Keratinocyte (primary cell): Measurements from ENCODE around the gene AHRR. TPM values are rescaled to one million over a fixed set of nuclear protein-coding genes. Genes with fewer than 3 reads are reported as not detected.

Experiments used
- DNase-seq: peaks from one replicate; pipeline ENCODE4 v3.0.0-alpha.2; 2011; ENCODE audit warnings: low read depth, missing footprints, low spot score
- FAIRE-seq: peaks from 2 replicates; lab custom pipeline; 2011; peaks lifted over from hg19 to GRCh38; lab: Jason Lieb, UNC
- H2AFZ ChIP-seq: 2 replicates; pipeline ENCODE4 v1.6.0; 2012; ENCODE audit warnings: low read length, control low read depth, inconsistent platforms; ENCODE audit not compliant: control insufficient read depth
- H3K27ac ChIP-seq: 2 replicates; pipeline ENCODE4 v1.5.1; 2011; ENCODE audit warnings: low read length; ENCODE audit not compliant: control insufficient read depth, insufficient read depth
- H3K27me3 ChIP-seq: 3 replicates; pipeline ENCODE4 v1.6.0; 2011; ENCODE audit warnings: low read length; ENCODE audit not compliant: control insufficient read depth, insufficient read depth; ENCODE audit errors: extremely low read depth
- H3K36me3 ChIP-seq, 2 experiments: 2 replicates in 1 of 2; 3 replicates in 1 of 2; pipeline ENCODE4 v1.5.1; 2011; ENCODE audit warnings: low read length in 2 of 2, mild to moderate bottlenecking in 1 of 2; ENCODE audit not compliant: control insufficient read depth in 2 of 2, insufficient read depth in 2 of 2; ENCODE audit errors: extremely low read depth in 1 of 2
- H3K4me1 ChIP-seq: 3 replicates; pipeline ENCODE4 v1.5.1; 2011; ENCODE audit warnings: low read length; ENCODE audit not compliant: control insufficient read depth, insufficient read depth; ENCODE audit errors: extremely low read depth
- H3K4me2 ChIP-seq: 3 replicates; pipeline ENCODE4 v1.6.0; 2011; ENCODE audit warnings: low read depth, low read length; ENCODE audit not compliant: control insufficient read depth, insufficient read depth; ENCODE audit errors: extremely low read depth
- H3K4me3 ChIP-seq, 3 experiments: fragments of 200-600 bp in 1 of 3; sonication (generic) in 1 of 3; 2 replicates in 2 of 3; 3 replicates in 1 of 3; pipeline ENCODE4 v1.5.1; 2011 to 2016; ENCODE audit warnings: low read length in 3 of 3, mild to moderate bottlenecking in 3 of 3, control low read depth in 2 of 3, inconsistent platforms in 1 of 3, low read depth in 1 of 3, mixed read lengths in 1 of 3, mixed run types in 1 of 3, moderate library complexity in 1 of 3; ENCODE audit not compliant: control insufficient read depth in 2 of 3, insufficient read depth in 2 of 3; ENCODE audit errors: extremely low read depth in 1 of 3
- H3K79me2 ChIP-seq: 2 replicates; pipeline ENCODE4 v1.6.0; 2012; ENCODE audit warnings: low read length; ENCODE audit not compliant: control insufficient read depth, insufficient read depth
- H3K9ac ChIP-seq: 3 replicates; pipeline ENCODE4 v1.6.0; 2011; ENCODE audit warnings: low read length; ENCODE audit not compliant: control insufficient read depth, insufficient read depth; ENCODE audit errors: extremely low read depth
- H3K9me1 ChIP-seq: 3 replicates; pipeline ENCODE4 v1.6.0; 2011; ENCODE audit warnings: low read length; ENCODE audit not compliant: control insufficient read depth, insufficient read depth; ENCODE audit errors: extremely low read depth
- H3K9me3 ChIP-seq: 2 replicates; pipeline ENCODE4 v1.5.1; 2012; ENCODE audit warnings: low read depth, low read length; ENCODE audit not compliant: control insufficient read depth
- H4K20me1 ChIP-seq: 3 replicates; pipeline ENCODE4 v1.6.0; 2011; ENCODE audit warnings: low read length; ENCODE audit not compliant: control insufficient read depth, insufficient read depth; ENCODE audit errors: extremely low read depth
- CTCF ChIP-seq, 3 experiments: IDR thresholded peaks in 1 of 3; conservative IDR thresholded peaks in 1 of 3; optimal IDR thresholded peaks in 1 of 3; 2 replicates in 2 of 3; 3 replicates in 1 of 3; pipeline versions ENCODE3 to v1.5.1; 2011; ENCODE audit warnings: low read length in 3 of 3, mild to moderate bottlenecking in 3 of 3, moderate library complexity in 2 of 3, control low read depth in 1 of 3, inconsistent platforms in 1 of 3; ENCODE audit not compliant: insufficient read depth in 2 of 3; ENCODE audit errors: extremely low read depth in 1 of 3
- EZH2 ChIP-seq: IDR thresholded peaks from one replicate; pipeline ENCODE4 v1.6.1; 2012; ENCODE audit warnings: inconsistent platforms, mild to moderate bottlenecking, low read length, moderate library complexity
- dilution Hi-C: fragments of 300-500 bp; cut with MboI; formaldehyde crosslinking; loops from one replicate; pipeline ENCODE4 v1.7.0; 2020; ENCODE audit warnings: low sequenced_read_pairs; ENCODE audit not compliant: extremely low pct_ligation_motif_present
- polyA plus RNA-seq, 5 experiments: library from polyadenylated mRNA; depleted of rRNA in 3 of 5; stranded (reverse) in 3 of 5; stranded (forward) in 1 of 5; unstranded in 1 of 5; fragments of >200 nt; gene quantifications; 1 replicate in 1 of 5; 2 replicates in 3 of 5; 3 replicates in 1 of 5; pipeline versions ENCODE4 v1.2.1 to v1.2.3, GENCODE V29; 2011 to 2012; ENCODE audit warnings: missing spikeins in 2 of 5, low read depth in 1 of 5, low replicate concordance in 1 of 5

AHRR gene
- polyA plus RNA-seq, 1 donor (not counting 4 experiments of a cell fraction or from before 2014, with no cell fraction given): 0.24 TPM

GRCh38 chr5:406041-406440 is 84.5 kb downstream of the AHRR start:
- dilution Hi-C loops: no loop called here
- TF ChIP-seq CTCF (optimal IDR thresholded peaks at IDR 0.05 in 1 of 3, IDR thresholded peaks at IDR 0.05 in 1 of 3, conservative IDR thresholded peaks at IDR 0.05 in 1 of 3; ENCODE audit: extremely low read depth in 1 of 3, insufficient read depth in 2 of 3, low read length in 3 of 3): no peak
- no peak for TF ChIP-seq EZH2
- H3K9ac ChIP-seq: no peak overlapping the region
- peaks cover 11% of the 10 kb centered on the region for H3K4me1 ChIP-seq
- H4K20me1 ChIP-seq: no peaks in the 10 kb centered on the region
- H3K27me3 ChIP-seq: no peaks in the 10 kb centered on the region
- no peak overlapping the region for H3K4me3 ChIP-seq
- no peak for DNase-seq
- no peaks in the 10 kb centered on the region for H3K36me3 ChIP-seq
- H2AFZ ChIP-seq: no peak overlapping the region
- no peak overlapping the region for H3K4me2 ChIP-seq
- no peak for FAIRE-seq
- H3K9me3 ChIP-seq: no peaks in the 10 kb centered on the region
- no peaks in the 10 kb centered on the region for H3K79me2 ChIP-seq
- H3K27ac ChIP-seq: no peak overlapping the region
- H3K9me1 ChIP-seq: no peaks in the 10 kb centered on the region

GRCh38 chr5:407051-407450 is 85.5 kb downstream of the AHRR start:
- Histone ChIP-seq H3K9ac (no peak overlapping the region), H3K27ac (no peak overlapping the region), H3K9me3 (no peaks in the 10 kb centered on the region), H4K20me1 (no peaks in the 10 kb centered on the region), H3K4me1 (peaks cover 11% of the 10 kb centered on the region), H3K4me2 (no peak overlapping the region), H3K27me3 (no peaks in the 10 kb centered on the region), H3K9me1 (no peaks in the 10 kb centered on the region), H3K4me3 (no peak overlapping the region), H2AFZ (no peak overlapping the region), H3K79me2 (no peaks in the 10 kb centered on the region), H3K36me3 (no peaks in the 10 kb centered on the region)
- dilution Hi-C loops: no loop called here
- DNase-seq (no peak), FAIRE-seq (no peak)
- TF ChIP-seq CTCF (optimal IDR thresholded peaks at IDR 0.05 in 1 of 3, IDR thresholded peaks at IDR 0.05 in 1 of 3, conservative IDR thresholded peaks at IDR 0.05 in 1 of 3; ENCODE audit: extremely low read depth in 1 of 3, insufficient read depth in 2 of 3, low read length in 3 of 3) (no peak), EZH2 (no peak)
